Trophoblast cell (in vitro differentiated cells and primary cell): ENCODE measurements around the gene MYPN.
A peak's percentile ranks its signal among the peaks of the same experiment; 100 is the strongest.

ENCODE experiments used
- DNase-seq, 2 donors: peaks; one replicate each; pipeline ENCODE4 v3.0.0-alpha.2; 2016
- H2AFZ ChIP-seq: 2 replicates; pipeline ENCODE4 v1.6.1; 2013; ENCODE audit warnings: low read length, moderate library complexity, mild to moderate bottlenecking; ENCODE audit not compliant: insufficient read depth, poor library complexity
- H2AK5ac ChIP-seq: 2 replicates; pipeline ENCODE4 v1.6.1; 2013; ENCODE audit warnings: mild to moderate bottlenecking, low read length
- H2BK120ac ChIP-seq: 2 replicates; pipeline ENCODE4 v1.6.1; 2013; ENCODE audit warnings: low read length, mild to moderate bottlenecking, moderate library complexity; ENCODE audit not compliant: insufficient read depth, poor library complexity
- H2BK12ac ChIP-seq: 2 replicates; pipeline ENCODE4 v1.6.1; 2013; ENCODE audit warnings: mild to moderate bottlenecking, low read length, moderate library complexity
- H2BK5ac ChIP-seq: 2 replicates; pipeline ENCODE4 v1.6.1; 2013; ENCODE audit warnings: low read length, low read depth, moderate library complexity, mild to moderate bottlenecking; ENCODE audit not compliant: poor library complexity
- H3K14ac ChIP-seq: 2 replicates; pipeline ENCODE4 v1.6.1; 2013; ENCODE audit warnings: mild to moderate bottlenecking, low read length
- H3K18ac ChIP-seq: 2 replicates; pipeline ENCODE4 v1.6.1; 2013; ENCODE audit warnings: mild to moderate bottlenecking, low read length
- H3K23ac ChIP-seq: 2 replicates; pipeline ENCODE4 v1.6.1; 2013; ENCODE audit warnings: low read length
- H3K27ac ChIP-seq: 2 replicates; pipeline ENCODE4 v1.5.1; 2013; ENCODE audit warnings: low read depth, mild to moderate bottlenecking, inconsistent platforms, low read length, moderate library complexity
- H3K27me3 ChIP-seq: 2 replicates; pipeline ENCODE4 v1.6.1; 2013; ENCODE audit warnings: inconsistent platforms, mild to moderate bottlenecking, low read length, moderate library complexity; ENCODE audit not compliant: insufficient read depth
- H3K36me3 ChIP-seq, 2 experiments: 1 replicate in 1 of 2; 2 replicates in 1 of 2; pipeline ENCODE4 v1.6.1; 2013; ENCODE audit warnings: low read length in 2 of 2, mild to moderate bottlenecking in 2 of 2, moderate library complexity in 1 of 2; ENCODE audit not compliant: insufficient read depth in 2 of 2, control insufficient read depth in 1 of 2
- H3K4ac ChIP-seq: 2 replicates; pipeline ENCODE4 v1.6.1; 2013; ENCODE audit warnings: low read depth, mild to moderate bottlenecking, low read length, moderate library complexity
- H3K4me1 ChIP-seq, 2 experiments: 1 replicate in 1 of 2; 2 replicates in 1 of 2; pipeline ENCODE4 v1.6.1; 2013; ENCODE audit warnings: low read length in 2 of 2, mild to moderate bottlenecking in 2 of 2, moderate library complexity in 1 of 2; ENCODE audit not compliant: insufficient read depth in 2 of 2, control insufficient read depth in 1 of 2
- H3K4me2 ChIP-seq: 2 replicates; pipeline ENCODE4 v1.6.1; 2013; ENCODE audit warnings: inconsistent platforms, mild to moderate bottlenecking, low read length, moderate library complexity
- H3K4me3 ChIP-seq: 2 replicates; pipeline ENCODE4 v1.5.1; 2013; ENCODE audit warnings: mild to moderate bottlenecking, low read depth, low read length, inconsistent platforms
- H3K79me1 ChIP-seq: one replicate; pipeline ENCODE4 v1.6.1; 2013; ENCODE audit warnings: low read length
- H3K79me2 ChIP-seq: 2 replicates; pipeline ENCODE4 v1.6.1; 2013; ENCODE audit warnings: low read length, mild to moderate bottlenecking; ENCODE audit not compliant: control insufficient read depth, insufficient read depth, poor library complexity
- H3K9ac ChIP-seq: 2 replicates; pipeline ENCODE4 v1.6.1; 2013; ENCODE audit warnings: mild to moderate bottlenecking, low read length
- H3K9me3 ChIP-seq: 2 replicates; pipeline ENCODE4 v1.6.1; 2013; ENCODE audit warnings: low read depth, mild to moderate bottlenecking, control low read depth, inconsistent platforms, low read length; ENCODE audit not compliant: insufficient read depth
- H4K12ac ChIP-seq: 2 replicates; pipeline ENCODE4 v1.6.1; 2013; ENCODE audit warnings: low read depth, mild to moderate bottlenecking, low read length, moderate library complexity
- H4K8ac ChIP-seq: 2 replicates; pipeline ENCODE4 v1.6.1; 2013; ENCODE audit warnings: low read depth, mild to moderate bottlenecking, low read length, moderate library complexity
- H4K91ac ChIP-seq: one replicate; pipeline ENCODE4 v1.6.1; 2013; ENCODE audit warnings: low read depth, mild to moderate bottlenecking, low read length, moderate library complexity
- WGBS: extraction: QIAGEN DNeasy Blood & Tissue Kit; methylation state at CpG from one replicate; pipeline ENCODE4 v1.1.7; 2013; ENCODE audit warnings: missing lambda C conversion rate; ENCODE audit not compliant: insufficient read length, insufficient coverage; ENCODE audit errors: extremely low coverage; 5-methylcytosine and 5-hydroxymethylcytosine counted together

MYPN gene

GRCh38 chr10:68101066-68101465, 8.2 kb upstream of the MYPN start:
- no peak overlapping the region for H3K4me2 ChIP-seq
- no peak overlapping the region for H4K12ac ChIP-seq
- no CpG with 5 or more reads among the region's 2 CpGs for WGBS
- H3K4ac ChIP-seq: no peak overlapping the region
- no peak overlapping the region for H3K9ac ChIP-seq
- H3K36me3 ChIP-seq: no peaks in the 10 kb centered on the region
- no peak overlapping the region for H2AK5ac ChIP-seq
- H2BK5ac ChIP-seq: no peak overlapping the region
- no peak overlapping the region for H2BK12ac ChIP-seq
- H3K79me2 ChIP-seq: no peaks in the 10 kb centered on the region
- DNase-seq: no peak
- H3K4me3 ChIP-seq: no peak overlapping the region
- no peak overlapping the region for H2AFZ ChIP-seq
- no peaks in the 10 kb centered on the region for H3K27me3 ChIP-seq
- no peak overlapping the region for H3K23ac ChIP-seq
- no peaks in the 10 kb centered on the region for H3K4me1 ChIP-seq
- H3K18ac ChIP-seq: no peak overlapping the region
- no peak overlapping the region for H2BK120ac ChIP-seq
- H3K14ac ChIP-seq: no peak overlapping the region
- no peaks in the 10 kb centered on the region for H3K9me3 ChIP-seq
- H4K91ac ChIP-seq: no peak overlapping the region
- H4K8ac ChIP-seq: no peak overlapping the region
- no peak overlapping the region for H3K27ac ChIP-seq
- H3K79me1 ChIP-seq: no peaks in the 10 kb centered on the region

- H4K8ac ChIP-seq: no peak overlapping the region
- H3K27ac ChIP-seq: no peak overlapping the region
- no peak overlapping the region for H3K4me3 ChIP-seq
- H2BK120ac ChIP-seq: no peak overlapping the region
- no peak overlapping the region for H2AFZ ChIP-seq
- H3K36me3 ChIP-seq: no peaks in the 10 kb centered on the region
- no peak overlapping the region for H3K9ac ChIP-seq
- H3K14ac ChIP-seq: no peak overlapping the region
- WGBS: no CpG with 5 or more reads among the region's 4 CpGs
- no peak overlapping the region for H2BK12ac ChIP-seq
- no peaks in the 10 kb centered on the region for H3K4me1 ChIP-seq
- no peak overlapping the region for H3K23ac ChIP-seq
- DNase-seq: peak; percentile 51 to 66
- H2AK5ac ChIP-seq: no peak overlapping the region
- H4K12ac ChIP-seq: no peak overlapping the region
- H3K9me3 ChIP-seq: no peaks in the 10 kb centered on the region
- H3K4ac ChIP-seq: no peak overlapping the region
- H4K91ac ChIP-seq: no peak overlapping the region
- H3K18ac ChIP-seq: no peak overlapping the region
- H3K27me3 ChIP-seq: no peaks in the 10 kb centered on the region
- no peak overlapping the region for H3K4me2 ChIP-seq
- no peak overlapping the region for H2BK5ac ChIP-seq
- H3K79me2 ChIP-seq: no peaks in the 10 kb centered on the region
- no peaks in the 10 kb centered on the region for H3K79me1 ChIP-seq
Measured at GRCh38 chr10:68103261-68103878, 5.9 kb upstream of the MYPN start.

- Histone ChIP-seq H3K4me2 (no peak overlapping the region), H3K9ac (no peak overlapping the region), H4K91ac (no peak overlapping the region), H4K8ac (no peak overlapping the region), H2BK12ac (no peak overlapping the region), H3K36me3 (no peaks in the 10 kb centered on the region), H4K12ac (no peak overlapping the region), H3K14ac (no peak overlapping the region), H3K79me2 (no peaks in the 10 kb centered on the region), H3K23ac (no peak overlapping the region), H3K4ac (no peak overlapping the region), H3K18ac (no peak overlapping the region), H3K4me1 (no peaks in the 10 kb centered on the region), H2BK5ac (no peak overlapping the region), H3K27me3 (no peaks in the 10 kb centered on the region), H3K79me1 (no peaks in the 10 kb centered on the region), H3K27ac (no peak overlapping the region), H2AK5ac (no peak overlapping the region), H3K4me3 (no peak overlapping the region), H3K9me3 (no peaks in the 10 kb centered on the region), H2BK120ac (no peak overlapping the region), H2AFZ (no peak overlapping the region)
- no CpG with 5 or more reads among the region's 3 CpGs for WGBS
- peak; percentile 1 to 59 for DNase-seq
Measured at GRCh38 chr10:68103901-68104300, 5.4 kb upstream of the MYPN start.

- no peak for DNase-seq
- H2BK5ac ChIP-seq: peak overlapping the region; percentile 14
- H3K4me2 ChIP-seq: no peak overlapping the region
- H2AK5ac ChIP-seq: no peak overlapping the region
- H3K9ac ChIP-seq: no peak overlapping the region
- no peak overlapping the region for H2BK120ac ChIP-seq
- H3K79me1 ChIP-seq: no peaks in the 10 kb centered on the region
- H3K23ac ChIP-seq: no peak overlapping the region
- H3K27ac ChIP-seq: no peak overlapping the region
- no peak overlapping the region for H3K4me3 ChIP-seq
- H3K18ac ChIP-seq: no peak overlapping the region
- no peak overlapping the region for H3K4ac ChIP-seq
- no peak overlapping the region for H4K91ac ChIP-seq
- H3K9me3 ChIP-seq: no peaks in the 10 kb centered on the region
- H3K27me3 ChIP-seq: no peaks in the 10 kb centered on the region
- no peak overlapping the region for H2BK12ac ChIP-seq
- whole genome bisulfite sequencing: no CpG with 5 or more reads among the region's 3 CpGs
- no peak overlapping the region for H4K8ac ChIP-seq
- no peaks in the 10 kb centered on the region for H3K36me3 ChIP-seq
- H2AFZ ChIP-seq: no peak overlapping the region
- no peaks in the 10 kb centered on the region for H3K79me2 ChIP-seq
- H4K12ac ChIP-seq: no peak overlapping the region
- no peaks in the 10 kb centered on the region for H3K4me1 ChIP-seq
- no peak overlapping the region for H3K14ac ChIP-seq
Measured at GRCh38 chr10:68105820-68106219, 3.5 kb upstream of the MYPN start.
